Fibroblast of lung (primary cell): Measurements from ENCODE around the gene HCFC1. TPM values are rescaled to one million over a fixed set of nuclear protein-coding genes. Genes with fewer than 3 reads are reported as not detected.

Experiments
- DNase-seq, 2 donors: peaks; one replicate each; pipeline versions ENCODE4 v3.0.0 to v3.0.0-alpha.2; 2010; ENCODE audit warnings: low read depth in 2 of 2
- H2AFZ ChIP-seq: 2 replicates; pipeline ENCODE4 v1.5.1; 2012; ENCODE audit warnings: low read length, control low read depth, inconsistent platforms
- H3K27ac ChIP-seq: 2 replicates; pipeline ENCODE4 v1.5.1; 2011; ENCODE audit warnings: low read length, control low read depth; ENCODE audit not compliant: insufficient read depth
- H3K27me3 ChIP-seq: 2 replicates; pipeline ENCODE4 v1.5.1; 2011; ENCODE audit warnings: mild to moderate bottlenecking, low read length; ENCODE audit not compliant: control insufficient read depth, insufficient read depth
- H3K36me3 ChIP-seq: 2 replicates; pipeline ENCODE4 v1.5.1; 2011; ENCODE audit warnings: low read length; ENCODE audit not compliant: control insufficient read depth, insufficient read depth
- H3K4me1 ChIP-seq: 2 replicates; pipeline ENCODE4 v1.5.1; 2011; ENCODE audit warnings: low read length; ENCODE audit not compliant: control insufficient read depth, insufficient read depth; ENCODE audit errors: extremely low read depth
- H3K4me2 ChIP-seq: 2 replicates; pipeline ENCODE4 v1.5.1; 2011; ENCODE audit warnings: low read length, control low read depth; ENCODE audit not compliant: insufficient read depth; ENCODE audit errors: extremely low read depth
- H3K4me3 ChIP-seq, 4 experiments: fragments of 200-600 bp in 1 of 4; sonication (generic) in 1 of 4; replicated peaks in 1 of 4; 2 replicates each; pipeline ENCODE4 v1.5.1; 2011 to 2016; ENCODE audit warnings: low read length in 4 of 4, low read depth in 3 of 4, mild to moderate bottlenecking in 3 of 4, control low read depth in 2 of 4, inconsistent platforms in 1 of 4, mixed read lengths in 1 of 4; ENCODE audit not compliant: insufficient read depth in 1 of 4; ENCODE audit errors: control extremely low read depth in 1 of 4
- H3K79me2 ChIP-seq: 2 replicates; pipeline ENCODE4 v1.5.1; 2012; ENCODE audit warnings: mild to moderate bottlenecking, low read length, inconsistent platforms; ENCODE audit not compliant: control insufficient read depth, insufficient read depth
- H3K9ac ChIP-seq: 2 replicates; pipeline ENCODE4 v1.5.1; 2011; ENCODE audit warnings: mild to moderate bottlenecking, low read length, control low read depth; ENCODE audit not compliant: insufficient read depth
- H3K9me3 ChIP-seq: 2 replicates; pipeline ENCODE4 v1.5.1; 2012; ENCODE audit warnings: low read depth, low read length; ENCODE audit not compliant: control insufficient read depth, insufficient read depth
- H4K20me1 ChIP-seq: 2 replicates; pipeline ENCODE4 v1.5.1; 2011; ENCODE audit warnings: low read length; ENCODE audit not compliant: control insufficient read depth, insufficient read depth; ENCODE audit errors: extremely low read depth
- EZH2 ChIP-seq: IDR thresholded peaks from 2 replicates; pipeline ENCODE4 v1.5.1; 2012; ENCODE audit warnings: low read length, control low read depth, mild to moderate bottlenecking; ENCODE audit errors: missing control alignments
- polyA plus RNA-seq, 2 donors: library from polyadenylated mRNA; depleted of rRNA in 1 of 2; stranded (reverse) in 1 of 2; unstranded in 1 of 2; fragments of >200 nt; gene quantifications; 2 replicates each; pipeline ENCODE4 v1.2.1, GENCODE V29; 2011 to 2012; ENCODE audit warnings: missing spikeins in 1 of 2
- total RNA-seq: library from RNA; depleted of rRNA; stranded (reverse); fragments of >200 nt; gene quantifications from 2 replicates; pipeline ENCODE4 v1.2.1, GENCODE V29; 2014
- TF ChIP-seq, protein P1 (sequence below), 2 donors: IDR thresholded peaks in 1 of 2; conservative IDR thresholded peaks in 1 of 2; 1 replicate in 1 of 2; 2 replicates in 1 of 2; pipeline ENCODE4 v1.5.1; 2011 to 2012; ENCODE audit warnings: low read length in 2 of 2, control low read depth in 1 of 2, inconsistent platforms in 1 of 2, low read depth in 1 of 2, mild to moderate bottlenecking in 1 of 2

The HCFC1 gene
- total and polyA plus RNA-seq, 2 donors (not counting 1 experiment from before 2014, with no cell fraction given) = 3.0 to 10.2 TPM

DNA sequence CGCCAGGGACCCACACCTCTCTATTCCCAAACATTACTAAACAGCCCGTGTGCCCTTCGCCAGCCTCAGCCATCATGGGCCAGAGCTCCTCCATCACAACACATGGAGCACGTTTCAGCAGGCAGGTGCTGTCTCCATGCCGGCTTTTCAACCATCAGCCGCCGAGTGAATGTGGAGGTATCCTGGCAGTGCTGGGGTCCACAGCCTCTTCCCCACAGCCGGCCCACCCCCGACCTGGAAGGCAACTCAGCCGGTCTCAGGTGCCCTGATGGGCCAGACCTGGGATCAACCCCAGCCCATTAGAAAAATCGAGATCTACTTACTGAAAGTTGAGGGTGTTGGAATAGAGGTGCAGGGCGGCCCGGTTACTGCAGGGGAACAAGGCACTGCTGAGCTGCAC, 39.9 kb downstream of the HCFC1 start:
- H3K36me3 ChIP-seq = peaks cover 10% of the 10 kb centered on the region
- H3K79me2 ChIP-seq = peaks cover 16% of the 10 kb centered on the region
- H3K9me3 ChIP-seq = no peaks in the 10 kb centered on the region
- no peak overlapping the region for H3K4me3 ChIP-seq
- H3K9ac ChIP-seq = no peak overlapping the region
- no peak for DNase-seq
- TF ChIP-seq, protein P1, sequence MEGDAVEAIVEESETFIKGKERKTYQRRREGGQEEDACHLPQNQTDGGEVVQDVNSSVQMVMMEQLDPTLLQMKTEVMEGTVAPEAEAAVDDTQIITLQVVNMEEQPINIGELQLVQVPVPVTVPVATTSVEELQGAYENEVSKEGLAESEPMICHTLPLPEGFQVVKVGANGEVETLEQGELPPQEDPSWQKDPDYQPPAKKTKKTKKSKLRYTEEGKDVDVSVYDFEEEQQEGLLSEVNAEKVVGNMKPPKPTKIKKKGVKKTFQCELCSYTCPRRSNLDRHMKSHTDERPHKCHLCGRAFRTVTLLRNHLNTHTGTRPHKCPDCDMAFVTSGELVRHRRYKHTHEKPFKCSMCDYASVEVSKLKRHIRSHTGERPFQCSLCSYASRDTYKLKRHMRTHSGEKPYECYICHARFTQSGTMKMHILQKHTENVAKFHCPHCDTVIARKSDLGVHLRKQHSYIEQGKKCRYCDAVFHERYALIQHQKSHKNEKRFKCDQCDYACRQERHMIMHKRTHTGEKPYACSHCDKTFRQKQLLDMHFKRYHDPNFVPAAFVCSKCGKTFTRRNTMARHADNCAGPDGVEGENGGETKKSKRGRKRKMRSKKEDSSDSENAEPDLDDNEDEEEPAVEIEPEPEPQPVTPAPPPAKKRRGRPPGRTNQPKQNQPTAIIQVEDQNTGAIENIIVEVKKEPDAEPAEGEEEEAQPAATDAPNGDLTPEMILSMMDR (conservative IDR thresholded peaks at IDR 0.05 in 1 of 2, IDR thresholded peaks at IDR 0.05 in 1 of 2; ENCODE audit: low read depth in 1 of 2, low read length in 2 of 2) = no peak
- no peak for TF ChIP-seq EZH2
- H3K4me2 ChIP-seq = no peak overlapping the region
- H3K4me1 ChIP-seq = peaks cover 4% of the 10 kb centered on the region
- H3K27ac ChIP-seq = no peak overlapping the region
- no peaks in the 10 kb centered on the region for H4K20me1 ChIP-seq
- no peak overlapping the region for H2AFZ ChIP-seq
- no peaks in the 10 kb centered on the region for H3K27me3 ChIP-seq

GRCh38 chrX:153931151-153931550, 40.5 kb downstream of the HCFC1 start:
- Histone ChIP-seq H3K36me3 (peaks cover 10% of the 10 kb centered on the region), H3K4me1 (peaks cover 5% of the 10 kb centered on the region), H2AFZ (no peak overlapping the region), H3K9ac (no peak overlapping the region), H3K4me2 (no peak overlapping the region), H3K9me3 (no peaks in the 10 kb centered on the region), H3K27me3 (no peaks in the 10 kb centered on the region), H3K27ac (no peak overlapping the region), H3K79me2 (peaks cover 16% of the 10 kb centered on the region), H4K20me1 (no peaks in the 10 kb centered on the region), H3K4me3 (no peak overlapping the region)
- TF ChIP-seq EZH2 = no peak
- TF ChIP-seq, protein P1 (conservative IDR thresholded peaks at IDR 0.05 in 1 of 2, IDR thresholded peaks at IDR 0.05 in 1 of 2; ENCODE audit: low read depth in 1 of 2, low read length in 2 of 2) = no peak
- DNase-seq = no peak

DNA sequence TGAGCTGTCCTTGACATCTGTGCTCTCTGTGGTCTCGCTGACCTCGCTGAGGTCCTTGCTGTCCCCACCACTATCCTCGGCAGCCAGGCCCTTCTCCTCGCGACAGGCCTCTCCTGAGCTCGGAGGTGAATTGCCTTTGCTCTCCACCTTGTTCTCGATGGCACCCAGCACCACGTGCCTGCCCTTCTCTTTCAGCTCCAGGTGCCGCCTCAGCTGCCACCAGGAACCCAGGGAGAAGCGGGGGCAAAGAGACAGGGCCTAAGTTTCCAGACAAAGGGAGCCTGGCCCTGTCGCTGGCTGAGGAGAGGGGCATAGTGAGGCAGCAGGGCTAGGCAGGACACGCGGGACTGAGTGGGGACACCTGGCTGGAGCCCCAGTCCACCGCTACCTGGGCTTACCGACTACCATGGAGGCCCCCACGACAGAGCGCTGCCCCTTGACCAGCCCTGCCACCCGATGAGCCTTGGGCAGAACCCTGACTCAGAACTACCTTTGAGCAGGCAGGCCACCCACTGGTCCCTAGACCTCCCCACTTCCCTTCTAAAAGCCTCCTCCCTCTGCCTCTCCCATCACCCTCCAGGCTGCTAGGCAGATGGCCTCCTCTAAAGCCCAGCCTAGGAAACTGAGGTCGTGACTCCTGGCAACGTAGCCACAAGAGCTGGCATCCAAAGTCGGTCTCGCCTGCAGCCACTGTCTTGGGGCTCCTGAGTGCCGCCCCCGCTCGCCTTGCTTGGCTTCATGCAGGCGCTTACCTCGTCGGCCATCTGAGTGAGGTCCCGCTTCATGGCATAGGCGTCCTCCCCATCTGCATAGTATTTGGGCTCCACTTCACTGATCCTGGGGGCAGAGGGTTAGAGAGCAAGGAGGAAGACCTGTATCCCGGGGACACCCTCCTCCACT, 41.4 kb downstream of the HCFC1 start:
- Histone ChIP-seq H3K4me1 (peaks cover 5% of the 10 kb centered on the region), H3K4me2 (no peak overlapping the region), H3K4me3 (no peak overlapping the region), H4K20me1 (no peaks in the 10 kb centered on the region), H3K9ac (no peak overlapping the region), H2AFZ (no peak overlapping the region), H3K27ac (no peak overlapping the region), H3K79me2 (peaks cover 16% of the 10 kb centered on the region), H3K36me3 (peaks cover 10% of the 10 kb centered on the region), H3K9me3 (no peaks in the 10 kb centered on the region), H3K27me3 (no peaks in the 10 kb centered on the region)
- no peak for TF ChIP-seq EZH2
- TF ChIP-seq, protein P1 (conservative IDR thresholded peaks at IDR 0.05 in 1 of 2, IDR thresholded peaks at IDR 0.05 in 1 of 2; ENCODE audit: low read depth in 1 of 2, low read length in 2 of 2) = no peak
- no peak for DNase-seq
